ENCODE results near the gene WDFY2.

DNA sequence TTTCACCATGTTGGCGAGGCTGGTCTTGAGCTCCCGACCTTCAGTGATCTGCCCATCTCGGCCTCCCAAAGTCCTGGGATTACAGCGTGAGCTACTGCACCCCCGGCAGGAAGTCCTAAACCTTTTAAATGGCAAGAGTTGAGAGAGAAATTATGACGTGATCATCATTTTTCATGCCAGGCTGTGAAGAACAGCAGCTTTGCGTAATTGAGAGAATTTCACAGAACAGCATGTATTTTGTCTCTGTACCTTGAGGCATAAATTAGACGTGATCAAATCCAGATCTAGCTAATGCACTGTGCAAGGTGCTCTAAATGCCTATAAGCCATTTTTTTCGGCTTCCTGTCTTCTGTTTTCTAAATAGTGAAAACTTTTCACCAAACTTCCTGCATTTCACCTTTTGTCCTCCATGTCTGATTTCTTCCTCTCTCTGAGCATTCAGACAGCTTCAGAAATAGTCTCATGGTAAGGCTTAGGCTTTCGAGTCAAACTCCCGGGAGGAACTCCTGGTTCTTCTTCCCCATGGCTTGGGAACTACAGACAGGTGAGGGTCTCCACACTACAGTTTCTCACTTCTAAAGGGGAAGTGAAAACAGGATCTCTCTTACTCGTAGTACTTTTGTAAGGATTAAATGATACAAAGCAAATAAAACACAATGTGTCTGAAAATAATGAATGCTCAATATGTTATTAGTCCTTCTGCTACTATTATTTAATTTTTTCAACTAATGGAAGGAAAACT, 51.0 kb downstream of the WDFY2 start:
- TF ChIP-seq, protein P1, sequence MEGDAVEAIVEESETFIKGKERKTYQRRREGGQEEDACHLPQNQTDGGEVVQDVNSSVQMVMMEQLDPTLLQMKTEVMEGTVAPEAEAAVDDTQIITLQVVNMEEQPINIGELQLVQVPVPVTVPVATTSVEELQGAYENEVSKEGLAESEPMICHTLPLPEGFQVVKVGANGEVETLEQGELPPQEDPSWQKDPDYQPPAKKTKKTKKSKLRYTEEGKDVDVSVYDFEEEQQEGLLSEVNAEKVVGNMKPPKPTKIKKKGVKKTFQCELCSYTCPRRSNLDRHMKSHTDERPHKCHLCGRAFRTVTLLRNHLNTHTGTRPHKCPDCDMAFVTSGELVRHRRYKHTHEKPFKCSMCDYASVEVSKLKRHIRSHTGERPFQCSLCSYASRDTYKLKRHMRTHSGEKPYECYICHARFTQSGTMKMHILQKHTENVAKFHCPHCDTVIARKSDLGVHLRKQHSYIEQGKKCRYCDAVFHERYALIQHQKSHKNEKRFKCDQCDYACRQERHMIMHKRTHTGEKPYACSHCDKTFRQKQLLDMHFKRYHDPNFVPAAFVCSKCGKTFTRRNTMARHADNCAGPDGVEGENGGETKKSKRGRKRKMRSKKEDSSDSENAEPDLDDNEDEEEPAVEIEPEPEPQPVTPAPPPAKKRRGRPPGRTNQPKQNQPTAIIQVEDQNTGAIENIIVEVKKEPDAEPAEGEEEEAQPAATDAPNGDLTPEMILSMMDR (IDR thresholded peaks at IDR 0.05; ENCODE audit: low read depth, low read length), result no peak
- no peak for TF ChIP-seq EZH2phosphoT487 (IDR thresholded peaks at IDR 0.05; ENCODE audit: low read depth)
